Effector memory CD4-positive, alpha-beta T cell (primary cell): ENCODE measurements around the gene CCNQ.

Experiments
- DNase-seq, 3 donors: peaks; one replicate each; pipeline ENCODE4 v3.0.0-alpha.2; 2020
- H3K27ac ChIP-seq: 2 replicates; pipeline ENCODE4 v1.7.0; 2013; ENCODE audit warnings: mild to moderate bottlenecking, low read length, moderate library complexity; ENCODE audit not compliant: insufficient read depth, poor library complexity, severe bottlenecking
- H3K27me3 ChIP-seq: replicated peaks from 2 replicates; pipeline ENCODE4 v1.7.0; 2013; ENCODE audit warnings: mild to moderate bottlenecking, low read length; ENCODE audit not compliant: insufficient read depth, control insufficient read depth, poor library complexity, severe bottlenecking
- H3K36me3 ChIP-seq: 2 replicates; pipeline ENCODE4 v1.7.0; 2013; ENCODE audit warnings: mild to moderate bottlenecking, low read length, moderate library complexity; ENCODE audit not compliant: control insufficient read depth, insufficient read depth
- H3K4me1 ChIP-seq: 2 replicates; pipeline ENCODE4 v1.7.0; 2013; ENCODE audit warnings: low read length, mild to moderate bottlenecking; ENCODE audit not compliant: control insufficient read depth, insufficient read depth, poor library complexity, severe bottlenecking
- H3K4me3 ChIP-seq: 2 replicates; pipeline ENCODE4 v1.7.0; 2013; ENCODE audit warnings: low read length, low read depth, mild to moderate bottlenecking; ENCODE audit not compliant: insufficient read depth, poor library complexity, severe bottlenecking
- H3K9me3 ChIP-seq: 2 replicates; pipeline ENCODE4 v1.7.0; 2013; ENCODE audit warnings: mild to moderate bottlenecking, low read length, moderate library complexity; ENCODE audit not compliant: control insufficient read depth

CCNQ gene

DNA sequence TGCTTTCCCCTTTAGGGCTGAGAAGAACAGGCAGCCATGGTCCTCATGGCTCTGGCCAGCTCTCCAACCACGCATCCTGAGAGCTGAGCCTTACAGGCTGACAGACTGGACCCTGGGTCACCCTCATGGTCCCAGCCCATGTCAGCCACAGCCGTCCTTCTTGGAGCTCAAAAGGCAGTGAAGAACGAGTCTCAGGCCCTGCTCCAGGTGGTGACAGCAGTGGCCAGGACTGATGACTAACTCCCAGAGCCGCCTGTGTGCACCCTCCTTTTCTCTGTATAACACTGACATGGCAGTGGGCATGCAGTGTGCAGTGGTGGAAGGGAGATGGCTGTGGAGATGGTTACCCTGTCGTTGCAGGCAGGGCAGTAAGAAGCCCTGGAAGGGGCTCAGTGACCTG, 37.8 kb upstream of the CCNQ start:
- DNase-seq: no peak
- no peak overlapping the region for H3K4me3 ChIP-seq
- no peaks in the 10 kb centered on the region for H3K36me3 ChIP-seq
- no peaks in the 10 kb centered on the region for H3K9me3 ChIP-seq
- peaks cover 5% of the 10 kb centered on the region for H3K27me3 ChIP-seq
- H3K4me1 ChIP-seq: peaks cover 3% of the 10 kb centered on the region
- no peak overlapping the region for H3K27ac ChIP-seq

DNA sequence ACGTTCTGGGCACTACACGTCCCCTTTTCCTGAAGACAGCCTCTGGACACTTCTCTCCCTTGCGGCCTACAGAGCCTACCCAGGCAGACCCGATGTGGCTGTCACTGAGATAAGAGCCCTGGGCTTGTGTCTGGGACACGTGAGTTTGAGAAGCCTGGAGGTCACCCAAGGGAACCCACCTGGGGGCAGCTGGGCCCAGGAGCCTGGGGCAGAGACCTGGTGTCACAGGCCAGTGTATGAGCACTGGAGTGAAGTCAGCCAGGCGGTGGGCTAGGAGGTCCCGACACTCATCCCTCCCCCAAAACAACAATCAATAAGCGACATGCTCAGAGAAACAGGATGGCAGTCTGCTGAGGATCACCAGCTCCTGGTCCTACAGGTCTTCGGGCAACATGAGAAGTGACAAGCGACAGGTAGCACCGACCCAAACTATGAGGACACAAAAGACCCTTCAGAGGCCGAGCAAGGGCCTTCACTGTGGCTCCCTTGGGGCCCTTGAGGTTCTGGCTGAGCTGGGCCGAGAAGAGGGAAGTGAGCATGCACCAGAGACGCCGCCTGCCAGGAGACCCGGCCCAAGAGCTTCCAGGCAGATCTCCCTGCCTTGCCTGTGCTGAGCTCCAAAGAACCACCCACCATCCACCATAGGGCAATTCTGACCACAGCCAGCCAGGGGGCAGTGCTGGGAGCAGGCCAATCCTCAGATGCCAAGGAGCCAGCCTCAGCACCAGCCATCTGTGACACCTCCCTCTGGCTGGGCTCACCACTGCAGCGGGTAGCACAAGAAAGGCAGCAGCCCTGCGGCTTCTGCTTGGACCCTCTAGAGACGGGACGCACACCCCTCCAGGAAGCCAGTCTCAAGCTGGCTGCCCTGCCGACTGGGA, 37.1 kb upstream of the CCNQ start:
- Histone ChIP-seq H3K36me3 (no peaks in the 10 kb centered on the region), H3K4me3 (no peak overlapping the region), H3K9me3 (no peaks in the 10 kb centered on the region), H3K27me3 (peaks cover 3% of the 10 kb centered on the region), H3K4me1 (no peaks in the 10 kb centered on the region), H3K27ac (no peak overlapping the region)
- no peak for DNase-seq

DNA sequence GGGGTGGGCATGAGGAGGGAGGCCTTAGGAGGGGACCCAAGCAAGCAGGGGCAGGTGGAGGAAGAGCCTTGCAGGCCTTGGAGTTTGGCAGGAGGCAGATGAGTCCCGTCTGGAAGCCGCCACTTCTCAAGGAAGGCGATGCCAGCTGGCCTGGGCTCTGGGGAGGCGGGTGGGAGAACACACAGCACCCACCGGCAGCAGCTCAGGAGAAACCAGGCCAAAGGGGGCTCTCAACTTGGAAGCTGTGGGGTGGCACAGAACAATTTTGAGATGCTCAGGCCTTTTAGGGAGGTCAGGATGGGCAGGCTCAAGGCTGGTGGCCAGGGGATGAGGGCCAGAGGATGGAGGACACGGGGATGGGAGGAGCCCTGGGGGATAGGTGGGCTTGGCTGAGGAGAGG, 36.4 kb upstream of the CCNQ start:
- Histone ChIP-seq H3K4me1 (no peaks in the 10 kb centered on the region), H3K4me3 (no peak overlapping the region), H3K27ac (no peak overlapping the region), H3K36me3 (no peaks in the 10 kb centered on the region), H3K9me3 (no peaks in the 10 kb centered on the region), H3K27me3 (peaks cover 3% of the 10 kb centered on the region)
- no peak for DNase-seq

DNA sequence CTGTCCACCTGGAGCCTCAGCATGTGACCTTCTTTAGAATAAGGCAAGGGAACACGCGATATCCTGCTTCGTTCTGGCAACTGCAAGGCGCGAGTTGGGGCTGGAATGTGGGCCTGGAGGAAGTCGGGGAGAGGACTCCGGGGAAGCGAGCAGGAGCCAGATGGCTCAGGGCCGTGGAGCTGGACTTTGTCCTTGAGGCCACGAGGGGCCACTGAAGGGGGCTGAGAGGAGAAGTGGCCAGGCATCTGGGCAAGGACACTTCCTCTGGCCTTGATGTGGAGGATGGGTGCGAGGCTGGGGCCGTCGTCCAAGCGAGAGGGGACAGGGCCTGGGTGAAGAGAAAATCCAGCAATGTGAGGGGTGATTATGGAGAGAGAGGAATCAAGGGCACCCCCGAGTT, 35.9 kb upstream of the CCNQ start:
- H3K4me3 ChIP-seq: no peak overlapping the region
- H3K9me3 ChIP-seq: no peaks in the 10 kb centered on the region
- peaks cover 3% of the 10 kb centered on the region for H3K27me3 ChIP-seq
- no peak for DNase-seq
- H3K27ac ChIP-seq: no peak overlapping the region
- H3K36me3 ChIP-seq: no peaks in the 10 kb centered on the region
- no peaks in the 10 kb centered on the region for H3K4me1 ChIP-seq

DNA sequence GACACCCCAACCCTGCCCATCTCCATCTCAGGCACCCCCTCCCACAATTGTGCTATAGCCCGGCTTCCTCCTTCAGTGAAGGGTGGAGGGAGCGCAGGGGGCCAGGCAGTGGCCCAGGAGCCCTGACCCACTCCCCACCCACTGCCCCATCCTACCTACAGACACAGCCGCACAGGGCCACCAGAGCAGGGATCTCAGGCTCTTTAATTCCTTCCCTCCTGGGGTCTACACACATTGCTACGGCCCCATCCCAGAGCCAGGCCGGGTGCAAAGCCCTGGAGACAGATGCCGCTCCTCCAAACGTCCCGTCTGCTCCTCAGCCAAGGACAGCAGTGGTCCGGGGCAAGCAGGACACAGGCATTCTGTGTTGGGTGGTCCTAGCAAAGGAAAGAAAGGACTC, 35.3 kb upstream of the CCNQ start:
- no peak overlapping the region for H3K27ac ChIP-seq
- no peaks in the 10 kb centered on the region for H3K9me3 ChIP-seq
- no peaks in the 10 kb centered on the region for H3K4me1 ChIP-seq
- DNase-seq: no peak
- no peaks in the 10 kb centered on the region for H3K36me3 ChIP-seq
- H3K27me3 ChIP-seq: no peaks in the 10 kb centered on the region
- H3K4me3 ChIP-seq: no peak overlapping the region

DNA sequence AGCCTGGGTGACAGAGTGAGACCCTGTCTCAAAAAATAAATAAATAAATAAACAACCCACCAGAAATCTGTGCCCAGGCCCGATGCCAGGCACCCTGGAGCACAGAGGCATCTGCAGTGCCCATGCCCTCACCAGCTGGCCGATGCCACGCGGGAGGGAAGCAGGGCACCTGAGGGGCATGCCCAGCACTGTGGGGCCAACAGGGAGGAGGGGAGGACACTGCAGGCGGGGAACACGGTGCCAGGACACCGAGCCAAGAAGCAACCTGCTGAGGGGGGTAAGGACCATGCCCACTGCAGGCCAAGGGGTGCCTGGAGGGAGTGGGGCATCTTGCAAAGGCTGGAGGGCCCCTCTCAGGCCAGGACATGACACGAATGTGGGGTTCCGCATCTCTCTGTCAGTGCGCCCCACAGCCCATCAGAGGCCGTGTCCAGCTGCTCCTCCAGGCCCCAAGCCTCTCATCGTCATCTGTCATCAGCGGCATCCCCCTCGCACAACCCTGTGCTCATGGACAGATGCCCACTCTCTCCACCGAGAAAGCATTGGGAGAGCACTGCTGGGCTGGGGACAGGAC, 34.8 kb upstream of the CCNQ start:
- H3K36me3 ChIP-seq: no peaks in the 10 kb centered on the region
- no peak overlapping the region for H3K27ac ChIP-seq
- H3K9me3 ChIP-seq: no peaks in the 10 kb centered on the region
- DNase-seq: no peak
- H3K4me3 ChIP-seq: no peak overlapping the region
- H3K27me3 ChIP-seq: no peaks in the 10 kb centered on the region
- no peaks in the 10 kb centered on the region for H3K4me1 ChIP-seq

DNA sequence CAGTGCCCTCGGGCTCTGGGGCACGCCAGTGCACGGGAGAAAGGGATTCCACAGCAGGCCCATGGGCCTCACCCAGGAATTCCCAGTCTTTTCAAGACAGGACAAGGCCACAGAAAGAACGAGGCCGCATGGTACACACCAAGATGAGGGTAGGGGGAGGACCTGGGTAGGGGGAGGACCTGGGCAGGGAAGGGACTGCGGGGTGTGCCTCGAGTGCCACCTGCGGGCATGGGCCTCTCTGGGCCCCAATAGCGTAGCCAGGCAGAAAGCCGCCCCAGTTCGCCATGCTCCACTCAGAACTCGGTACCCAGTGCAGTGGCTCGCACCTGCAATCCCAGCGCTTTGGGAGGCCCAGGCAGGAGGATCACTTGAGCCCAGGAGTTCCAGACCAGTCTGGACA, 34.1 kb upstream of the CCNQ start:
- Histone ChIP-seq H3K27ac (no peak overlapping the region), H3K36me3 (no peaks in the 10 kb centered on the region), H3K4me1 (no peaks in the 10 kb centered on the region), H3K9me3 (no peaks in the 10 kb centered on the region), H3K4me3 (no peak overlapping the region), H3K27me3 (no peaks in the 10 kb centered on the region)
- DNase-seq: no peak

DNA sequence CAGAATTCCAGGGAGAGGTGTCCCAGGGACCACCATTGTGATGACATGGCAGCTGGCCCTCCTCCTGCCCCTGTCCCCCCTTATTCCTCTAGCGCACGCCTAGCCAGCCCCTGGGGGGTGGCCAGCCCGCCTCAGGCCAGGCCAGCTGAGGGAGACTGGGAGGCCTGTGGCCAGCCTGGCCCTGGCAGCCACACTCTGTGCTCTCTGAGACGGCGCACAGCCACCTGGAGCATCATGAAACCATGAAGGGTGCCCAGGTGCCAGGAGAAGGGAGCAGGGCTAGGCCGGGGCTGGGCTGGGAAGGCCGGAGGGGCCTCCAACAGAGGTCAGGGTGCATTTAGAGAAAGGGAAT, 33.6 kb upstream of the CCNQ start:
- no peak for DNase-seq
- no peaks in the 10 kb centered on the region for H3K27me3 ChIP-seq
- no peaks in the 10 kb centered on the region for H3K9me3 ChIP-seq

DNA sequence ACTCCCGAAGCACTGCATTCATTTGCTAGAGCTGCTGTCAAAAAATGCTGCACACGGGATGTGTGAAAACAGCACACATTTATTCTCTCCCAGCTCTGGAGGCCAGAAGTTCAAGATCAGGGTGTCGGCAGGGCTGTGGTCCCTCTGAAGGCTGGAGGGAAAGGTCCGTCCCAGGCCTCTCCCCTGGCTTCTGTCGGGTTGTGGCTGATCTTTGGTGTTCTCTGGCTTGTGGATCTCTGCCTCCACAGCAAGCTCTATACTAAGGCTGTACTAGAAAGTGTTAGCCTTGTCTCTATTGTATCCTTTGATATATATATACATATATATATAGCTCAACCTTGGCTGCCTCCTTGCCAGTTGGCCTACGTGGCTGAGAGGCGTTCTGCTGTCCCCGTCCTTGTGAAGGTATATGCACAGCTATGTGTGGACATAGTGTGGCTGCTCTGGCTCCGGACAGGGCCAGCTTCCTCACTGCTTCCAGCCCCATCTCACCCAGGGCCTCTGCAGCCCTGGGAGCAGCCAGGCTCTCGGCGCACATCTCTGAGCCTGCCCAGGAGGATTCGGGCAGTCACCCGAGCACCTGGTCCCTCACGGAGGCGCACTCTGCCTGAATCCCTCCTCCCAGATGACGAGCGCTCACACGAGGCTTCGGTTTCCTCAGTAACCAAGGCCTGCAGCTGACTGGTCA, 33.1 kb upstream of the CCNQ start:
- H3K36me3 ChIP-seq: no peaks in the 10 kb centered on the region
- no peaks in the 10 kb centered on the region for H3K27me3 ChIP-seq
- H3K4me1 ChIP-seq: no peaks in the 10 kb centered on the region
- H3K27ac ChIP-seq: no peak overlapping the region
- no peak for DNase-seq
- H3K4me3 ChIP-seq: no peak overlapping the region
- H3K9me3 ChIP-seq: no peaks in the 10 kb centered on the region

More for the DNA sequence above, 33.6 kb upstream of the CCNQ start:
- no peak overlapping the region for H3K4me3 ChIP-seq
- no peaks in the 10 kb centered on the region for H3K4me1 ChIP-seq
- H3K27ac ChIP-seq: no peak overlapping the region
- H3K36me3 ChIP-seq: no peaks in the 10 kb centered on the region

DNA sequence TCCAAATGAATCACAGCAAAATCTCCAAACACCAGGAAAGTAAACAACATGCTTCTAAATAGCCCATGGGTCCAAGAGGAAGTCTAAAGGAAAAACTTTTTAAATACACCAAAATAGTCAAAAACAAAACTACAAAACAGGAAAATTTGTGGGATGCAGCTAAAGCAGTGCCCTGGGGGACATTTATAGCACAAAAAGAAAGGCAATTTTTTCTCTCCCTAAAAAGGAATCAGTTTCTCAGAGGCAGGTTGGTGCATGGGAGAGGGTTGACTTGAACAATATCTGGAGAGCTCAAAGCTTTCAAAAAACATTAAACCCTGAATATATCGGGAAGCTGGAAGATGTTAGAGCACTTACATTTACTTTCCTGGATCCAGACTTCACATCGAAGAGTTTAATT, 32.4 kb upstream of the CCNQ start:
- H3K27me3 ChIP-seq: no peaks in the 10 kb centered on the region
- H3K4me3 ChIP-seq: no peak overlapping the region
- no peaks in the 10 kb centered on the region for H3K4me1 ChIP-seq
- no peak overlapping the region for H3K27ac ChIP-seq
- H3K36me3 ChIP-seq: no peaks in the 10 kb centered on the region
- H3K9me3 ChIP-seq: no peaks in the 10 kb centered on the region
- DNase-seq: no peak
